HG03558 (cell line): ENCODE data around the gene LATS2.
"Not testable (repeated sequence)": the region's sequence is repeated elsewhere in the genome, so short reads cannot be mapped to it uniquely, and the experiment has no call there.

ENCODE experiments used
- ATAC-seq: cut with Tn5 transposase; IDR thresholded peaks from one replicate; pipeline ENCODE4 v1.9.1; 2021; ENCODE audit warnings: moderate number of reproducible peaks; ENCODE audit not compliant: unreplicated experiment; ENCODE audit errors: extremely low read depth

LATS2 gene

GRCh38 chr13:21075379-21076249 is 14.2 kb upstream of the LATS2 start:
- no peak for ATAC-seq

GRCh38 chr13:21075011-21075378 is 13.6 kb upstream of the LATS2 start:
- ATAC-seq = no peak

- ATAC-seq = no peak
Observed at GRCh38 chr13:21074546-21074945, 13.2 kb upstream of the LATS2 start.

- ATAC-seq = no peak
Observed at GRCh38 chr13:21071924-21072323, 10.5 kb upstream of the LATS2 start.

GRCh38 chr13:21071015-21071414 is 9.6 kb upstream of the LATS2 start:
- no peak for ATAC-seq

GRCh38 chr13:21069561-21070004 is 8.2 kb upstream of the LATS2 start:
- ATAC-seq = no peak

- ATAC-seq = no peak
Observed at GRCh38 chr13:21067848-21068247, 6.5 kb upstream of the LATS2 start.

GRCh38 chr13:21066946-21067345 is 5.6 kb upstream of the LATS2 start:
- ATAC-seq = no peak

GRCh38 chr13:21065686-21066085 is 4.3 kb upstream of the LATS2 start:
- ATAC-seq = no peak

- ATAC-seq = no peak
Observed at GRCh38 chr13:21063031-21063430, 1.6 kb upstream of the LATS2 start.

- ATAC-seq = no peak
Observed at GRCh38 chr13:21060338-21061028, 903 bp downstream of the LATS2 start.

GRCh38 chr13:21059641-21060337 is 1.6 kb downstream of the LATS2 start:
- ATAC-seq = no peak

- ATAC-seq = no peak
Observed at GRCh38 chr13:21058361-21058760, 3.0 kb downstream of the LATS2 start.

- ATAC-seq = no peak
Observed at GRCh38 chr13:21055511-21056045, 5.8 kb downstream of the LATS2 start.

GRCh38 chr13:21055016-21055415 is 6.4 kb downstream of the LATS2 start:
- no peak for ATAC-seq

GRCh38 chr13:21054313-21054712 is 7.1 kb downstream of the LATS2 start:
- ATAC-seq = no peak

GRCh38 chr13:21053231-21053630 is 8.2 kb downstream of the LATS2 start:
- no peak for ATAC-seq

- ATAC-seq = no peak
Observed at GRCh38 chr13:21051675-21052074, 9.7 kb downstream of the LATS2 start.

- no peak for ATAC-seq
Observed at GRCh38 chr13:21050288-21051197, 10.8 kb downstream of the LATS2 start.

- ATAC-seq = not testable (repeated sequence)
Observed at GRCh38 chr13:21049731-21050130, 11.7 kb downstream of the LATS2 start.
